H1 (cell line): ENCODE measurements around the gene SPATA16. TPM values are rescaled to one million over a fixed set of nuclear protein-coding genes. Genes with fewer than 3 reads are reported as not detected.
A peak's percentile ranks its signal among the peaks of the same experiment; 100 is the strongest.

Source experiments
- CTCF ChIA-PET: fragments of 300-600 bp; sonication (Branson Sonifier 250); formaldehyde crosslinking; loops from one replicate; lab custom pipeline; 2021; ENCODE audit not compliant: partially characterized antibody; lab: Charles Lee
- POLR2A ChIA-PET: fragments of 300-600 bp; sonication (Branson Sonifier 250); formaldehyde crosslinking; loops from one replicate; lab custom pipeline; 2021; ENCODE audit warnings: inconsistent platforms; ENCODE audit not compliant: partially characterized antibody; lab: Charles Lee
- DNase-seq, 2 experiments: peaks; one replicate each; pipeline versions ENCODE4 v3.0.0 to v3.0.0-alpha.2; 2010 to 2022; ENCODE audit warnings: low spot score in 2 of 2, low read depth in 1 of 2, mixed read lengths in 1 of 2
- FAIRE-seq: peaks from 2 replicates; lab custom pipeline; 2011; peaks lifted over from hg19 to GRCh38; lab: Jason Lieb, UNC
- H2AFZ ChIP-seq: 2 replicates; pipeline ENCODE4 v1.8.1; 2012; ENCODE audit warnings: low read length, inconsistent platforms
- H2AK5ac ChIP-seq: 2 replicates; pipeline ENCODE4 v1.6.1; 2013; ENCODE audit warnings: low read depth, low read length
- H2BK120ac ChIP-seq: replicated peaks from 2 replicates; pipeline ENCODE3; 2013; ENCODE audit warnings: low read depth, low read length, inconsistent platforms
- H2BK12ac ChIP-seq: 2 replicates; pipeline ENCODE4 v1.6.1; 2013; ENCODE audit warnings: low read depth, low read length
- H2BK15ac ChIP-seq: 2 replicates; pipeline ENCODE4 v1.6.1; 2013; ENCODE audit warnings: low read length
- H2BK20ac ChIP-seq: 2 replicates; pipeline ENCODE4 v1.6.1; 2013; ENCODE audit warnings: low read length
- H2BK5ac ChIP-seq: 2 replicates; pipeline ENCODE4 v1.6.1; 2013; ENCODE audit warnings: low read depth, low read length
- H3K14ac ChIP-seq: 2 replicates; pipeline ENCODE4 v1.6.1; 2013; ENCODE audit warnings: inconsistent platforms; ENCODE audit not compliant: insufficient read length
- H3K18ac ChIP-seq: 2 replicates; pipeline ENCODE4 v1.6.1; 2013; ENCODE audit warnings: low read length; ENCODE audit errors: extremely low read depth
- H3K23ac ChIP-seq: 2 replicates; pipeline ENCODE4 v1.6.1; 2013; ENCODE audit warnings: inconsistent platforms; ENCODE audit not compliant: insufficient read length
- H3K23me2 ChIP-seq: 2 replicates; pipeline ENCODE4 v1.6.1; 2013; ENCODE audit warnings: low read depth, low read length
- H3K27ac ChIP-seq: 2 replicates; pipeline ENCODE4 v1.6.1; 2011; ENCODE audit warnings: low read depth, low read length, inconsistent platforms
- H3K27me3 ChIP-seq, 4 experiments: replicated peaks in 1 of 4; 1 replicate in 1 of 4; 2 replicates in 3 of 4; pipeline versions ENCODE4 v1.6.1 to v1.8.1; 2011 to 2013; ENCODE audit warnings: low read length in 3 of 4, mild to moderate bottlenecking in 3 of 4, inconsistent platforms in 2 of 4, mixed read lengths in 2 of 4, moderate library complexity in 1 of 4; ENCODE audit not compliant: control insufficient read depth in 3 of 4, insufficient read depth in 3 of 4; ENCODE audit errors: extremely low read depth in 1 of 4
- H3K36me3 ChIP-seq, 4 experiments: 2 replicates each; pipeline versions ENCODE4 v1.6.1 to v1.8.1; 2011 to 2013; ENCODE audit warnings: mild to moderate bottlenecking in 4 of 4, low read length in 3 of 4, moderate library complexity in 2 of 4, control low read depth in 1 of 4, inconsistent platforms in 1 of 4; ENCODE audit not compliant: insufficient read depth in 4 of 4, control insufficient read depth in 2 of 4
- H3K4ac ChIP-seq: replicated peaks from 2 replicates; pipeline ENCODE3; 2013; ENCODE audit warnings: low read length, low read depth, mixed read lengths, inconsistent platforms; ENCODE audit not compliant: insufficient read length
- H3K4me1 ChIP-seq, 4 experiments: replicated peaks in 1 of 4; 1 replicate in 1 of 4; 2 replicates in 3 of 4; pipeline versions ENCODE4 v1.6.1 to v1.8.1; 2011 to 2013; ENCODE audit warnings: low read length in 3 of 4, inconsistent platforms in 2 of 4, mixed read lengths in 1 of 4; ENCODE audit not compliant: insufficient read depth in 4 of 4, control insufficient read depth in 3 of 4
- H3K4me2 ChIP-seq, 2 experiments: 2 replicates each; pipeline versions ENCODE4 v1.6.1 to v1.8.1; 2011 to 2013; ENCODE audit warnings: low read depth in 2 of 2, low read length in 2 of 2, control low read depth in 1 of 2, inconsistent platforms in 1 of 2, mild to moderate bottlenecking in 1 of 2; ENCODE audit not compliant: insufficient read depth in 1 of 2
- H3K4me3 ChIP-seq, 4 experiments: fragments of 200-600, 300-600 bp in 1 of 4; sonication (generic), shearing (Covaris generic), sonication (Bioruptor Twin) in 1 of 4; 2 replicates each; pipeline versions ENCODE4 v1.5.1 to v1.8.1; 2011 to 2016; ENCODE audit warnings: low read length in 4 of 4, low read depth in 3 of 4, control low read depth in 2 of 4, inconsistent platforms in 2 of 4, mild to moderate bottlenecking in 2 of 4, mixed read lengths in 1 of 4, moderate library complexity in 1 of 4; ENCODE audit not compliant: insufficient read depth in 2 of 4; ENCODE audit errors: extremely low read depth in 1 of 4
- H3K56ac ChIP-seq: replicated peaks from 2 replicates; pipeline ENCODE3; 2013; ENCODE audit warnings: low read depth, mild to moderate bottlenecking, mixed read lengths, low read length, inconsistent platforms; ENCODE audit not compliant: insufficient read length
- H3K79me1 ChIP-seq: 2 replicates; pipeline ENCODE4 v1.6.1; 2013; ENCODE audit warnings: low read depth, low read length, control low read depth
- H3K79me2 ChIP-seq, 2 experiments: 2 replicates each; pipeline versions ENCODE4 v1.6.1 to v1.8.1; 2012 to 2013; ENCODE audit warnings: low read length in 2 of 2, mild to moderate bottlenecking in 2 of 2, inconsistent platforms in 1 of 2; ENCODE audit not compliant: insufficient read depth in 2 of 2, control insufficient read depth in 1 of 2
- H3K9ac ChIP-seq, 4 experiments: replicated peaks in 1 of 4; 1 replicate in 1 of 4; 2 replicates in 3 of 4; pipeline versions ENCODE4 v1.6.1 to v1.8.1; 2011 to 2013; ENCODE audit warnings: low read depth in 3 of 4, low read length in 3 of 4, control low read depth in 2 of 4, mild to moderate bottlenecking in 2 of 4, moderate library complexity in 2 of 4, inconsistent platforms in 1 of 4; ENCODE audit errors: extremely low read depth in 1 of 4
- H3K9me3 ChIP-seq, 2 experiments: 2 replicates each; pipeline versions ENCODE4 v1.6.1 to v1.8.1; 2012 to 2013; ENCODE audit warnings: mild to moderate bottlenecking in 2 of 2, moderate library complexity in 2 of 2, control low read depth in 1 of 2, inconsistent platforms in 1 of 2, low read depth in 1 of 2, low read length in 1 of 2, mixed read lengths in 1 of 2; ENCODE audit not compliant: insufficient read depth in 2 of 2
- H4K20me1 ChIP-seq, 2 experiments: replicated peaks in 1 of 2; 2 replicates each; pipeline versions ENCODE3 to v1.8.1; 2011 to 2013; ENCODE audit warnings: inconsistent platforms in 2 of 2, low read length in 2 of 2, mild to moderate bottlenecking in 1 of 2; ENCODE audit not compliant: insufficient read depth in 2 of 2, control insufficient read depth in 1 of 2
- H4K5ac ChIP-seq: 2 replicates; pipeline ENCODE4 v1.6.1; 2013; ENCODE audit warnings: low read length, low read depth, mixed read lengths, inconsistent platforms; ENCODE audit not compliant: insufficient read length
- H4K8ac ChIP-seq: 2 replicates; pipeline ENCODE4 v1.8.0; 2013; ENCODE audit warnings: mild to moderate bottlenecking, moderate library complexity, low read length, inconsistent platforms; ENCODE audit not compliant: insufficient read depth; ENCODE audit errors: extremely low read depth
- H4K91ac ChIP-seq: replicated peaks from 2 replicates; pipeline ENCODE3; 2013; ENCODE audit warnings: low read length, mixed read lengths, inconsistent platforms; ENCODE audit not compliant: insufficient read length
- BRCA1 ChIP-seq: IDR thresholded peaks from 2 replicates; pipeline ENCODE4 v1.6.1; 2012; ENCODE audit warnings: low read depth, low read length, improper control_type of control experiment
- CREB1 ChIP-seq: IDR thresholded peaks from 2 replicates; pipeline ENCODE4 v1.6.1; 2012; ENCODE audit warnings: inconsistent platforms
- JUN ChIP-seq: IDR thresholded peaks from 2 replicates; pipeline ENCODE4 v1.6.1; 2011; ENCODE audit warnings: low read depth, mild to moderate bottlenecking, improper control_type of control experiment, low read length
- WGBS, 2 experiments: shearing (Covaris generic) in 1 of 2; methylation state at CpG; one replicate each; pipeline versions ENCODE4 v1.1.6 to v1.1.7; 2013 to 2015; ENCODE audit warnings: low lambda C conversion rate in 2 of 2, mixed read lengths in 2 of 2, inconsistent platforms in 1 of 2, low coverage in 1 of 2, missing lambda C conversion rate in 1 of 2; ENCODE audit not compliant: insufficient replicate concordance in 2 of 2, insufficient coverage in 1 of 2, insufficient read length in 1 of 2; ENCODE audit errors: extremely low coverage in 1 of 2, missing lambda C conversion rate in 1 of 2; 5-methylcytosine and 5-hydroxymethylcytosine counted together
- polyA plus RNA-seq, 7 experiments: library from polyadenylated mRNA; depleted of rRNA in 3 of 7; stranded (reverse) in 5 of 7; unstranded in 2 of 7; fragments of >200 nt in 5 of 7; fragments of 200-250 nt in 2 of 7; gene quantifications; 1 replicate in 5 of 7; 2 replicates in 1 of 7; 4 replicates in 1 of 7; pipeline versions ENCODE4 v1.2.1 to v1.2.3, GENCODE V29; 2011 to 2013; ENCODE audit warnings: missing spikeins in 2 of 7, mixed read lengths in 2 of 7
- total RNA-seq: library from RNA; stranded (reverse); fragmentation: NEBNext Ultra II Directional; extraction: Animal tissue kit (Norgen Biotek cat#: 25700); gene quantifications from 2 replicates; pipeline ENCODE4 v1.2.1, GENCODE V29; 2021

Gene SPATA16
- total and polyA plus RNA-seq, 2 of the 8 experiments (the other 6 are each of a cell fraction or from before 2014, with no cell fraction given): 0.05 to 2.7 TPM

DNA sequence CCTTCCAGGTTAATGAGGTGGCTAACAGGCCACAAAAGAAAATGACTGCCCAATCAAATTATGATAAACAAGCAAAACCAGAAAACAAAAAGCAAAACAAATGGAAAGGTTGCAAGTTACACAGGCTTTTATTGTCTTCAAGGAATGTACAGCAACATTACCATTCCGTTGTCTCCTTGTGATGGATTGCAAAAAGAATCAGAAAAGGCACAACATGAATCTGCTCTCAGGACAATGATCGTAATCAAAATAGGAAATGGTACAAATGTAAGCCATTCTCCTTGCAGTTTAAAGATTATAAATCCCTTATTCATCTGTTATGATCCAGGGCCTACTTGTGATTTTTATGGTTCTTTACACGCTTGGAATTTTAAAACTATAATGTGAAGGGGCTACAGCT is 264.7 kb downstream of the SPATA16 start:
- no peaks in the 10 kb centered on the region for H3K27me3 ChIP-seq
- no peak overlapping the region for H4K5ac ChIP-seq
- no peaks in the 10 kb centered on the region for H3K79me2 ChIP-seq
- no peak overlapping the region for H3K14ac ChIP-seq
- ChIA-PET CTCF (interaction anchor here (1.0 to 1.7 kb wide), 4 partner anchors 9 to 204 kb away, joined by 3 to 5 read pairs (median 4); no protein-coding TSS in a partner anchor), POLR2A (no interaction called here)
- peaks cover 0 to 10% (median 5%) of the 10 kb centered on the region in 4 experiments; a peak in 3 of 7 replicates for H3K4me1 ChIP-seq
- no peak overlapping the region for H2AK5ac ChIP-seq
- no peak overlapping the region for H2BK20ac ChIP-seq
- no peak overlapping the region for H3K4me3 ChIP-seq
- no peak overlapping the region for H2BK15ac ChIP-seq
- no peak overlapping the region for H2BK12ac ChIP-seq
- H3K56ac ChIP-seq: no peak overlapping the region
- H2BK120ac ChIP-seq: no peak overlapping the region
- H3K79me1 ChIP-seq: no peaks in the 10 kb centered on the region
- no peaks in the 10 kb centered on the region for H3K23me2 ChIP-seq
- H3K18ac ChIP-seq: no peak overlapping the region
- H4K8ac ChIP-seq: no peak overlapping the region
- FAIRE-seq: peak; percentile 39
- no peak overlapping the region for H2AFZ ChIP-seq
- no peak for DNase-seq
- no peak overlapping the region for H4K91ac ChIP-seq
- no peak overlapping the region for H3K4me2 ChIP-seq
- no peak overlapping the region for H3K23ac ChIP-seq
- no peaks in the 10 kb centered on the region; a peak in 1 of 8 replicates for H3K36me3 ChIP-seq
- WGBS, 2 experiments: 79% methylated on average over 3 of the region's 3 CpGs; no CpG with 5 or more reads in 1 of the 2 experiments
- no peak overlapping the region for H2BK5ac ChIP-seq
- H3K4ac ChIP-seq: no peak overlapping the region
- H3K9ac ChIP-seq: no peak overlapping the region
- no peaks in the 10 kb centered on the region for H4K20me1 ChIP-seq
- H3K27ac ChIP-seq: no peak overlapping the region
- H3K9me3 ChIP-seq: peaks cover 15 to 17% of the 10 kb centered on the region in 2 experiments; a peak in 3 of 4 replicates
- no peak for TF ChIP-seq JUN
- TF ChIP-seq CREB1: no peak
- no peak for TF ChIP-seq BRCA1
